CD4-positive, alpha-beta T cell (primary cell): ENCODE data around the gene LCE2A. TPM values are rescaled to one million over a fixed set of nuclear protein-coding genes. Genes with fewer than 3 reads are reported as not detected.

Source experiments
- ATAC-seq: fragments of 200-7000 bp; cut with Tn5 transposase; one replicate; pipeline ENCODE4 v1.10.0; 2022; ENCODE audit warnings: mild to moderate bottlenecking; ENCODE audit not compliant: poor library complexity
- CTCF ChIA-PET: fragments of 350-600 bp; sonication (Branson Sonifier 250); formaldehyde crosslinking; loops from one replicate; lab custom pipeline; 2021; ENCODE audit warnings: antibody characterized with exemption, inconsistent platforms; lab: Charles Lee
- POLR2A ChIA-PET: fragments of 350-600 bp; sonication (Branson Sonifier 250); formaldehyde crosslinking; loops from one replicate; lab custom pipeline; 2021; ENCODE audit warnings: antibody characterized with exemption, inconsistent platforms; lab: Charles Lee
- DNase-seq, 14 experiments: peaks; one replicate each; pipeline ENCODE4 v3.0.0-alpha.2; 2013 to 2020; ENCODE audit warnings: mixed read lengths in 2 of 14
- H3K27ac ChIP-seq, 2 donors: one replicate each; pipeline versions ENCODE4 v1.5.1 to v1.7.0; 2013; ENCODE audit warnings: low read length in 2 of 2, low read depth in 1 of 2, mild to moderate bottlenecking in 1 of 2
- H3K27me3 ChIP-seq, 2 experiments: 1 replicate in 1 of 2; 2 replicates in 1 of 2; pipeline versions ENCODE4 v1.6.1 to v1.7.0; 2013; ENCODE audit warnings: low read length in 2 of 2, control low read depth in 1 of 2, mild to moderate bottlenecking in 1 of 2, moderate library complexity in 1 of 2; ENCODE audit not compliant: insufficient read depth in 2 of 2, control insufficient read depth in 1 of 2
- H3K36me3 ChIP-seq: one replicate; pipeline ENCODE4 v1.6.1; 2013; ENCODE audit warnings: low read length, control low read depth; ENCODE audit not compliant: insufficient read depth
- H3K4me1 ChIP-seq: one replicate; pipeline ENCODE4 v1.6.1; 2013; ENCODE audit warnings: low read length, control low read depth; ENCODE audit not compliant: insufficient read depth
- H3K4me3 ChIP-seq: one replicate; pipeline ENCODE4 v1.5.1; 2013; ENCODE audit warnings: mild to moderate bottlenecking, low read length, moderate library complexity
- H3K9me3 ChIP-seq, 2 experiments: 1 replicate in 1 of 2; 2 replicates in 1 of 2; pipeline versions ENCODE4 v1.6.1 to v1.7.0; 2013; ENCODE audit warnings: low read length in 2 of 2, mild to moderate bottlenecking in 2 of 2, control low read depth in 1 of 2, moderate library complexity in 1 of 2; ENCODE audit not compliant: control insufficient read depth in 1 of 2, insufficient read depth in 1 of 2
- H3K27ac Mint-ChIP-seq: one replicate; pipeline ENCODE4 v1.8.0; 2020; ENCODE audit warnings: mixed read lengths
- H3K27me3 Mint-ChIP-seq: one replicate; pipeline ENCODE4 v1.8.0; 2021; ENCODE audit warnings: mixed read lengths
- H3K36me3 Mint-ChIP-seq: one replicate; pipeline ENCODE4 v1.8.0; 2021; ENCODE audit warnings: low read depth, mixed read lengths
- H3K4me1 Mint-ChIP-seq: one replicate; pipeline ENCODE4 v1.8.0; 2021; ENCODE audit warnings: low read depth, mixed read lengths
- H3K4me3 Mint-ChIP-seq: one replicate; pipeline ENCODE4 v1.8.0; 2020; ENCODE audit warnings: mild to moderate bottlenecking, mixed read lengths
- H3K9me3 Mint-ChIP-seq: one replicate; pipeline ENCODE4 v1.8.0; 2020; ENCODE audit warnings: mixed read lengths
- CTCF ChIP-seq: fragments of 200-600 bp; IDR thresholded peaks from one replicate; pipeline ENCODE4 v1.8.0; 2022; ENCODE audit warnings: antibody characterized with exemption, mild to moderate bottlenecking
- intact Hi-C, 2 experiments: fragments of 100-400 bp; cut with DNase I in 1 of 2; cut with micrococcal nuclease in 1 of 2; formaldehyde crosslinking; loops; one replicate each; pipeline versions ENCODE4 v1.15.1 to v1.9.0; 2023 to 2025; cut with DNase I, micrococcal nuclease
- total RNA-seq, 174 experiments: library from RNA in 2 of 174; stranded (reverse) in 2 of 174; gene quantifications; one replicate each; pipeline ENCODE4 v1.2.3 and lab custom pipeline; 2021 to 2026

LCE2A gene
- total RNA-seq, 2 experiments from 2014 or later = not detected

GRCh38 chr1:152739841-152740240 is 41.7 kb downstream of the LCE2A start:
- Histone ChIP-seq H3K27me3 (peaks cover 0 to 14% of the 10 kb centered on the region in 2 experiments), H3K9me3 (peaks cover 0 to 4% of the 10 kb centered on the region in 2 experiments), H3K27ac (no peak overlapping the region), H3K4me1 (no peaks in the 10 kb centered on the region), H3K4me3 (no peak overlapping the region), H3K36me3 (no peaks in the 10 kb centered on the region)
- H3K27ac Mint-ChIP-seq = no peak overlapping the region
- ATAC-seq = no peak
- intact Hi-C loops = no loop called here
- DNase-seq = no peak
- no peak for TF ChIP-seq CTCF
- ChIA-PET POLR2A (no interaction called here), CTCF (no interaction called here)
- no peaks in the 10 kb centered on the region for H3K4me1 Mint-ChIP-seq
- H3K27me3 Mint-ChIP-seq = peaks cover 54% of the 10 kb centered on the region
- no peaks in the 10 kb centered on the region for H3K36me3 Mint-ChIP-seq
- H3K4me3 Mint-ChIP-seq = no peak overlapping the region
- no peaks in the 10 kb centered on the region for H3K9me3 Mint-ChIP-seq

DNA sequence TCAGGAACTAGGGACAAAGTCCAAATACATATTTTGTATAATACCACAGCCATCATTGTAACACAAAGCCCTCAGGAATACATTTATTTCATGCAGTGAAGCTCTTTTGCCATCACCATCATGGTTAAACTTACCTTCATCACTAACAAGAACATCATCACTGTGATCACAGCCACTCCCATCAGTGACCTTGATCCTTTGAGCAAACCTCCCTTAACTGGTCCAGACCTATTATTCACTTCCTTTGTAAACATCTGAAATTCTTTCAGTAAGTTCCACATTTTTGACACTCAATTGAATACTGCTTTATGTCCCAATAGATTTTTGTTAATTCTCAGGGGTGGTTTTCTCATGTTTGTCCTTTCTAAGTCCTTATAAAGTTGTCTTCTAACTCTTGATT is 43.5 kb downstream of the LCE2A start:
- Histone ChIP-seq H3K27me3 (peaks cover 4 to 6% of the 10 kb centered on the region in 2 experiments), H3K27ac (no peak overlapping the region), H3K4me3 (no peak overlapping the region), H3K9me3 (peaks cover 0 to 4% of the 10 kb centered on the region in 2 experiments), H3K4me1 (no peaks in the 10 kb centered on the region), H3K36me3 (no peaks in the 10 kb centered on the region)
- CTCF ChIA-PET = no interaction called here
- DNase-seq = no peak
- H3K27me3 Mint-ChIP-seq = peaks cover 54% of the 10 kb centered on the region
- no peak overlapping the region for H3K4me3 Mint-ChIP-seq
- H3K27ac Mint-ChIP-seq = no peak overlapping the region
- no peaks in the 10 kb centered on the region for H3K36me3 Mint-ChIP-seq
- ATAC-seq = no peak
- H3K9me3 Mint-ChIP-seq = no peaks in the 10 kb centered on the region
- TF ChIP-seq CTCF = no peak
- POLR2A ChIA-PET = no interaction called here
- no peaks in the 10 kb centered on the region for H3K4me1 Mint-ChIP-seq
- intact Hi-C loops = no loop called here

DNA sequence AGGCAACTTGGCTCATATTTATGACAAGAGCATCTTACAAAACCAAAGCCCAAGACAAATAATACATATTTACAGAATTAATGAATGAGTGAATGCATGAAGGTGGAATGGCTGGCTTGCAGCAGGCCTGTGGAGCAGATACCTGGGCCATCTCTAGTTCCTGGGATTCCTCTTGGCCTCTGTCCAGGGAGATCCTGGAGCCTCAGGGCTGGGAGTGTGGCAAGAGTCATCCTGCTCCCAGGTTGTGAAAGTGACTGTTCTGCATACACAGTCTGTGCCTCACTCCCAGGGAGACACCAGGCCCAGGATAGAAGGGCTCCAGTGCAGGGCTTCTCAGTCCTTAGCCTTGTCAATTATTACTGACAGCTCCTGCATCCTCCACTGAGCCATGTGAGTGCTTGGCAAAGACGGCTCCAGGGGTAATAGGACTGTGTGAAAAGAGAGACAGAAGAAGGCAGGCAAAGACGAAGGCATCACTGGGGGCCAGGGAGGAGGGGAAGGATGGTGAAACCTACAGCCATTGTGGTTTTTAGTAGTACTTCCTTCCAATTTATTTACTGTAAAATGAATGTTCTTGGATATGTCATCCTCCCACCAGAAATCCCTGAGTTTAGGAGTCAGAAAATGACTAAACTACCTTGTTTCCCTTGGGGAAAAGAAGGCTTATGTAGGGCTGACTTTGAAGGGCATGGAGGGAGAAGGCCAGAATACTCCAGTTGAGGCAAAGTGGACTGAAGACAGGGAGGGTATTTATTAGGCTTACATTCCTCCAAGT is 45.4 kb downstream of the LCE2A start:
- Histone ChIP-seq H3K36me3 (no peaks in the 10 kb centered on the region), H3K27ac (no peak overlapping the region), H3K4me3 (no peak overlapping the region), H3K4me1 (no peaks in the 10 kb centered on the region), H3K27me3 (peaks cover 4 to 5% of the 10 kb centered on the region in 2 experiments), H3K9me3 (peaks cover 0 to 4% of the 10 kb centered on the region in 2 experiments)
- DNase-seq = no peak
- H3K27ac Mint-ChIP-seq = no peak overlapping the region
- TF ChIP-seq CTCF = no peak
- no peaks in the 10 kb centered on the region for H3K9me3 Mint-ChIP-seq
- H3K36me3 Mint-ChIP-seq = no peaks in the 10 kb centered on the region
- ATAC-seq = no peak
- ChIA-PET CTCF (no interaction called here), POLR2A (no interaction called here)
- intact Hi-C loops = no loop called here
- H3K27me3 Mint-ChIP-seq = peaks cover 52% of the 10 kb centered on the region
- H3K4me3 Mint-ChIP-seq = no peak overlapping the region
- H3K4me1 Mint-ChIP-seq = no peaks in the 10 kb centered on the region
